Neutrophil (primary cell): ENCODE data around the gene CSF3.
A peak's percentile ranks its signal among the peaks of the same experiment; 100 is the strongest.

Source experiments
- H3K27ac ChIP-seq: fragments of 200-600 bp; sonication (generic); 2 replicates; pipeline ENCODE4 v1.5.1; 2016; ENCODE audit warnings: mild to moderate bottlenecking, moderate library complexity
- H3K27me3 ChIP-seq: fragments of 200-600 bp; sonication (generic); 2 replicates; pipeline ENCODE4 v1.6.0; 2016; ENCODE audit warnings: mild to moderate bottlenecking
- H3K36me3 ChIP-seq: fragments of 200-600 bp; sonication (generic); 2 replicates; pipeline ENCODE4 v1.5.1; 2017
- H3K4me1 ChIP-seq, 2 experiments: fragments of 200-600 bp in 1 of 2; sonication (generic) in 1 of 2; 1 replicate in 1 of 2; 2 replicates in 1 of 2; pipeline versions ENCODE4 v1.5.1 to v1.6.1; 2013 to 2016; ENCODE audit warnings: low read depth in 1 of 2, low read length in 1 of 2, mild to moderate bottlenecking in 1 of 2, moderate library complexity in 1 of 2; ENCODE audit not compliant: control insufficient read depth in 1 of 2, insufficient read depth in 1 of 2
- H3K4me3 ChIP-seq, 2 experiments: fragments of 200-600 bp in 1 of 2; sonication (generic) in 1 of 2; 1 replicate in 1 of 2; 2 replicates in 1 of 2; pipeline ENCODE4 v1.5.1; 2013 to 2016; ENCODE audit warnings: low read depth in 1 of 2, low read length in 1 of 2, mild to moderate bottlenecking in 1 of 2, moderate library complexity in 1 of 2
- H3K9me3 ChIP-seq: fragments of 200-600 bp; sonication (generic); 2 replicates; pipeline ENCODE4 v1.5.1; 2016
- CTCF ChIP-seq: fragments of 200-600 bp; sonication (generic); IDR thresholded peaks from 2 replicates; pipeline ENCODE4 v1.5.1; 2016; ENCODE audit warnings: antibody characterized with exemption

The CSF3 gene

GRCh38 chr17:40015005-40015997 lies at the start of gene CSF3:
TSS of gene CSF3 (plus strand) at chr17:40015440. CDS start at chr17:40015475, 35 bp downstream.
- H3K9me3 ChIP-seq: no peaks in the 10 kb centered on the region
- no peak for TF ChIP-seq CTCF
- peaks cover 55 to 56% of the 10 kb centered on the region in 2 experiments for H3K4me1 ChIP-seq
- no peak within 1 kb of the TSS for H3K4me3 ChIP-seq
- no peaks in the 10 kb centered on the region for H3K36me3 ChIP-seq
- H3K27ac ChIP-seq: no peak within 1 kb of the TSS
- H3K27me3 ChIP-seq: peaks cover 11% of the 10 kb centered on the region

- H3K9me3 ChIP-seq: no peaks in the 10 kb centered on the region
- H3K36me3 ChIP-seq: no peaks in the 10 kb centered on the region
- no peak for TF ChIP-seq CTCF
- no peak overlapping the region for H3K4me3 ChIP-seq
- H3K4me1 ChIP-seq: peaks cover 25 to 26% of the 10 kb centered on the region in 2 experiments
- H3K27ac ChIP-seq: peak overlapping the region; percentile 79
- H3K27me3 ChIP-seq: no peaks in the 10 kb centered on the region
These were observed 48.5 kb upstream of the CSF3 start for GRCh38 chr17:39966771-39967170.

GRCh38 chr17:39968761-39969160 lies 46.5 kb upstream of the CSF3 start:
- Histone ChIP-seq H3K27ac (peak overlapping the region; percentile 31), H3K4me1 (peaks cover 36 to 40% of the 10 kb centered on the region in 2 experiments)
- no peak for TF ChIP-seq CTCF

GRCh38 chr17:39969375-39969774 lies 45.9 kb upstream of the CSF3 start:
- Histone ChIP-seq H3K27ac (no peak overlapping the region), H3K9me3 (no peaks in the 10 kb centered on the region), H3K4me3 (no peak overlapping the region), H3K27me3 (no peaks in the 10 kb centered on the region), H3K36me3 (no peaks in the 10 kb centered on the region), H3K4me1 (peaks cover 42 to 46% of the 10 kb centered on the region in 2 experiments)
- no peak for TF ChIP-seq CTCF

More at GRCh38 chr17:39968761-39969160, 46.5 kb upstream of the CSF3 start:
- Histone ChIP-seq H3K4me3 (no peak overlapping the region), H3K9me3 (no peaks in the 10 kb centered on the region), H3K27me3 (no peaks in the 10 kb centered on the region), H3K36me3 (no peaks in the 10 kb centered on the region)

GRCh38 chr17:39970157-39970692 lies 45.0 kb upstream of the CSF3 start:
- Histone ChIP-seq H3K9me3 (no peaks in the 10 kb centered on the region), H3K27ac (no peak overlapping the region), H3K4me3 (no peak overlapping the region), H3K36me3 (no peaks in the 10 kb centered on the region), H3K27me3 (no peaks in the 10 kb centered on the region), H3K4me1 (peaks cover 43 to 51% of the 10 kb centered on the region in 2 experiments)
- no peak for TF ChIP-seq CTCF
